SK-N-SH (cell line): ENCODE data around the gene SPTBN5. TPM values are rescaled to one million over a fixed set of nuclear protein-coding genes. Genes with fewer than 3 reads are reported as not detected.

Experiments used
- CTCF ChIA-PET: fragments of 300-600, 350-600 bp; formaldehyde crosslinking; extraction: SDS; loops from one replicate; lab custom pipeline; 2021; lab: Yijun Ruan, JAX
- POLR2A ChIA-PET: fragments of 350-600 bp; sonication (Branson Sonifier 250); formaldehyde crosslinking; extraction: SDS; loops from one replicate; lab custom pipeline; 2020; ENCODE audit warnings: antibody characterized with exemption, inconsistent platforms; lab: Yijun Ruan, JAX
- DNase-seq: peaks from one replicate; pipeline ENCODE4 v3.0.0; 2012
- H2AFZ ChIP-seq: fragments of 200-600 bp; sonication (generic); 2 replicates; pipeline ENCODE4 v1.8.1; 2016; ENCODE audit warnings: antibody characterized with exemption, mild to moderate bottlenecking, low read depth
- H3F3A ChIP-seq: fragments of 200-600 bp; sonication (generic); replicated peaks from 2 replicates; pipeline ENCODE3; 2016; ENCODE audit warnings: antibody characterized with exemption, mild to moderate bottlenecking; ENCODE audit not compliant: insufficient read depth
- H3K27ac ChIP-seq, 2 experiments: fragments of 200-500 bp in 1 of 2; fragments of 200-600 bp in 1 of 2; sonication (Bioruptor generic) in 1 of 2; sonication (generic), shearing (Covaris generic) in 1 of 2; 2 replicates each; pipeline versions ENCODE4 v1.5.1 to v1.6.1; 2014 to 2016; ENCODE audit warnings: low read depth in 2 of 2, inconsistent platforms in 1 of 2, low read length in 1 of 2, mild to moderate bottlenecking in 1 of 2, mixed read lengths in 1 of 2
- H3K27me3 ChIP-seq: fragments of 200-600 bp; sonication (generic), shearing (Covaris generic); 2 replicates; pipeline ENCODE4 v1.6.1; 2016; ENCODE audit warnings: mixed run types; ENCODE audit not compliant: insufficient read depth
- H3K36me3 ChIP-seq, 2 experiments: fragments of 200-500 bp in 1 of 2; fragments of 200-600 bp in 1 of 2; sonication (Bioruptor generic) in 1 of 2; sonication (generic) in 1 of 2; replicated peaks in 1 of 2; 2 replicates each; pipeline versions ENCODE3 to v1.5.1; 2014 to 2016; ENCODE audit warnings: low read length in 1 of 2, mild to moderate bottlenecking in 1 of 2; ENCODE audit not compliant: insufficient read depth in 2 of 2, control insufficient read depth in 1 of 2
- H3K4me1 ChIP-seq, 2 experiments: fragments of 200-500 bp in 1 of 2; fragments of 200-600 bp in 1 of 2; sonication (Bioruptor generic) in 1 of 2; sonication (generic), shearing (Covaris generic) in 1 of 2; 2 replicates each; pipeline versions ENCODE4 v1.5.1 to v1.6.1; 2014 to 2016; ENCODE audit warnings: low read depth in 1 of 2, low read length in 1 of 2, mixed run types in 1 of 2; ENCODE audit not compliant: insufficient read depth in 2 of 2, control insufficient read depth in 1 of 2
- H3K4me2 ChIP-seq: fragments of 200-600 bp; sonication (generic), shearing (Covaris generic); 2 replicates; pipeline ENCODE4 v1.6.1; 2017; ENCODE audit warnings: mixed run types
- H3K4me3 ChIP-seq, 2 experiments: fragments of 200-500 bp in 1 of 2; fragments of 200-600 bp in 1 of 2; sonication (Bioruptor generic) in 1 of 2; sonication (generic), shearing (Covaris generic) in 1 of 2; 2 replicates each; pipeline versions ENCODE4 v1.5.1 to v1.8.1; 2014 to 2016; ENCODE audit warnings: low read depth in 2 of 2, inconsistent platforms in 1 of 2, low read length in 1 of 2, mild to moderate bottlenecking in 1 of 2, mixed read lengths in 1 of 2, moderate library complexity in 1 of 2
- H3K79me2 ChIP-seq: fragments of 200-600 bp; sonication (generic); 2 replicates; pipeline ENCODE4 v1.8.1; 2017; ENCODE audit warnings: mild to moderate bottlenecking; ENCODE audit not compliant: insufficient read depth
- H3K9ac ChIP-seq: fragments of 200-600 bp; sonication (generic); 2 replicates; pipeline ENCODE4 v1.6.1; 2017; ENCODE audit warnings: mixed run types
- H3K9me2 ChIP-seq: fragments of 200-600 bp; sonication (generic); 2 replicates; pipeline ENCODE4 v1.6.1; 2017; ENCODE audit warnings: mixed run types
- H3K9me3 ChIP-seq: fragments of 200-600 bp; sonication (generic); 2 replicates; pipeline ENCODE4 v1.6.1; 2017; ENCODE audit warnings: mixed run types, mild to moderate bottlenecking, moderate library complexity
- H4K20me1 ChIP-seq: fragments of 200-600 bp; sonication (generic); 2 replicates; pipeline ENCODE4 v1.6.1; 2017; ENCODE audit warnings: mild to moderate bottlenecking, mixed run types; ENCODE audit not compliant: insufficient read depth
- CHD2 ChIP-seq: fragments of 150-350 bp; IDR thresholded peaks from 2 replicates; pipeline ENCODE4 v1.6.1; 2018; ENCODE audit warnings: low read length; ENCODE audit not compliant: partially characterized antibody
- EP300 ChIP-seq, 2 experiments: IDR thresholded peaks; 2 replicates each; pipeline versions ENCODE4 v1.4.0 to v1.6.1; 2012; ENCODE audit warnings: borderline replicate concordance in 1 of 2, low read depth in 1 of 2, low read length in 1 of 2
- MEF2A ChIP-seq: IDR thresholded peaks from 2 replicates; pipeline ENCODE4 v1.4.0; 2012; ENCODE audit warnings: low read depth, borderline replicate concordance
- MXI1 ChIP-seq: IDR thresholded peaks from 2 replicates; pipeline ENCODE4 v1.6.1; 2012; ENCODE audit warnings: mild to moderate bottlenecking, low read depth, low read length, improper control_type of control experiment
- NFIC ChIP-seq: IDR thresholded peaks from 2 replicates; pipeline ENCODE4 v1.4.0; 2012; ENCODE audit warnings: borderline replicate concordance
- POLR2AphosphoS5 ChIP-seq: IDR thresholded peaks from 2 replicates; pipeline ENCODE4 v1.6.1; 2012; ENCODE audit warnings: low read depth, low read length
- SIN3A ChIP-seq: IDR thresholded peaks from 2 replicates; pipeline ENCODE4 v1.6.1; 2012; ENCODE audit warnings: low read depth, mild to moderate bottlenecking, low read length, moderate library complexity, borderline replicate concordance
- SMC3 ChIP-seq: IDR thresholded peaks from 2 replicates; pipeline ENCODE4 v1.6.1; 2012; ENCODE audit warnings: low read depth, low read length, improper control_type of control experiment
- TEAD4 ChIP-seq: IDR thresholded peaks from 2 replicates; pipeline ENCODE4 v1.4.0; 2012; ENCODE audit warnings: mild to moderate bottlenecking, borderline replicate concordance; ENCODE audit not compliant: insufficient read depth
- WGBS: methylation state at CpG from one replicate; pipeline ENCODE4 v1.1.6; 2017; ENCODE audit warnings: low lambda C conversion rate; 5-methylcytosine and 5-hydroxymethylcytosine counted together
- polyA plus RNA-seq, 3 experiments: library from polyadenylated mRNA; depleted of rRNA; stranded (reverse); fragments of >200 nt; gene quantifications; 2 replicates each; pipeline ENCODE4 v1.2.3, GENCODE V29; 2012
- TF ChIP-seq, protein P1 (sequence below): IDR thresholded peaks from 2 replicates; pipeline ENCODE4 v1.6.1; 2012; ENCODE audit warnings: mild to moderate bottlenecking, low read depth, low read length, moderate library complexity
- TF ChIP-seq, protein P2 (sequence below): IDR thresholded peaks from 2 replicates; pipeline ENCODE4 v1.4.0; 2012; ENCODE audit warnings: low read depth

The SPTBN5 gene
- polyA plus RNA-seq, 1 of the 3 experiments (the other 2 are of a cell fraction) = 0.23 TPM

GRCh38 chr15:41887893-41888292, 6.0 kb downstream of the SPTBN5 start:
- Histone ChIP-seq H3K4me3 (no peak overlapping the region), H2AFZ (no peak overlapping the region), H3K9ac (no peak overlapping the region), H3K36me3 (no peaks in the 10 kb centered on the region), H3F3A (no peaks in the 10 kb centered on the region), H3K79me2 (no peaks in the 10 kb centered on the region), H3K27ac (no peak overlapping the region), H3K4me2 (no peak overlapping the region), H3K4me1 (peaks cover 0 to 15% of the 10 kb centered on the region in 2 experiments; a peak in 1 of 4 replicates), H3K27me3 (no peaks in the 10 kb centered on the region), H3K9me2 (no peaks in the 10 kb centered on the region), H3K9me3 (no peaks in the 10 kb centered on the region), H4K20me1 (no peaks in the 10 kb centered on the region)
- 50% methylated on average over 2 of the region's 9 CpGs for WGBS
- ChIA-PET POLR2A (no interaction called here), CTCF (interaction anchor here (1.1 to 1.4 kb wide), 2 partner anchors 17 to 115 kb away, joined by 4 read pairs; no protein-coding TSS in a partner anchor)
- DNase-seq = no peak
- TF ChIP-seq MXI1 (no peak), EP300 (IDR thresholded peaks at IDR 0.05; ENCODE audit: borderline replicate concordance in 1 of 2, low read depth in 1 of 2, low read length in 1 of 2) (no peak)
- TF ChIP-seq, all 33 proteins: peak for 0

DNA sequence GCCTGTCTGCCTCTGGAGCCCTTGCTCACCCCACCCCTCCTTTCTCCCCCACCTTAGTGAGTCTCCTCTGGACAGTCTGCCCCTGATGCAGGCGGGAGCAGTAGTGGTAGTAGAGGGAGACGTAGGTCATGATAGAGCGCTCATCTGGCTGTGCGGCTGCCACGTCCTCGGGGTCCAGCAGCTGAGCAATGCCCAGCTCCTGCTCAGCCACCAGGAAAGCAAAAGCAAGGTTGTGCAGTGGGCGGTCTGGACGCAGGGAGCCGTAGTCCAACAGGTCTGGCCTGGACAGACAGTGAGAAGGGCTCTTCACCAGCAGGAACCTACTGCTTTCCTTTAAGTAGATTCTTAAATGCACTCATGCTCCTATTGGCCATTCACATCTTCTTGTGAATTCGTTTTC, 6.7 kb downstream of the SPTBN5 start:
- Histone ChIP-seq H3K79me2 (no peaks in the 10 kb centered on the region), H3K9me2 (no peaks in the 10 kb centered on the region), H3K9ac (no peak overlapping the region), H2AFZ (no peak overlapping the region), H3K4me2 (no peak overlapping the region), H3K27me3 (no peaks in the 10 kb centered on the region), H3K4me3 (no peak overlapping the region), H4K20me1 (no peaks in the 10 kb centered on the region), H3F3A (no peaks in the 10 kb centered on the region), H3K9me3 (no peaks in the 10 kb centered on the region), H3K4me1 (peaks cover 0 to 9% of the 10 kb centered on the region in 2 experiments; a peak in 1 of 4 replicates), H3K27ac (no peak overlapping the region), H3K36me3 (no peaks in the 10 kb centered on the region)
- DNase-seq = no peak
- ChIA-PET POLR2A (no interaction called here), CTCF (interaction anchor here (0.6 to 1.9 kb wide), 5 partner anchors 8 to 114 kb away, joined by 3 to 6 read pairs (median 4); no protein-coding TSS in a partner anchor)
- no peak for TF ChIP-seq CHD2
- TF ChIP-seq TEAD4 = no peak
- no peak for TF ChIP-seq POLR2AphosphoS5
- 93% methylated on average over 10 of the region's 10 CpGs for WGBS

GRCh38 chr15:41886741-41887140, 7.1 kb downstream of the SPTBN5 start:
- Histone ChIP-seq H3K79me2 (no peaks in the 10 kb centered on the region), H3K4me2 (no peak overlapping the region), H4K20me1 (no peaks in the 10 kb centered on the region), H3F3A (no peaks in the 10 kb centered on the region), H3K9me2 (no peaks in the 10 kb centered on the region), H3K4me3 (no peak overlapping the region), H3K9ac (no peak overlapping the region), H3K27ac (no peak overlapping the region), H3K36me3 (no peaks in the 10 kb centered on the region), H3K9me3 (no peaks in the 10 kb centered on the region), H2AFZ (no peak overlapping the region), H3K4me1 (peaks cover 0 to 5% of the 10 kb centered on the region in 2 experiments; a peak in 1 of 4 replicates), H3K27me3 (no peaks in the 10 kb centered on the region)
- DNase-seq = no peak
- WGBS = 78% methylated on average over 7 of the region's 7 CpGs
- POLR2A ChIA-PET = no interaction called here
- TF ChIP-seq, protein P1, sequence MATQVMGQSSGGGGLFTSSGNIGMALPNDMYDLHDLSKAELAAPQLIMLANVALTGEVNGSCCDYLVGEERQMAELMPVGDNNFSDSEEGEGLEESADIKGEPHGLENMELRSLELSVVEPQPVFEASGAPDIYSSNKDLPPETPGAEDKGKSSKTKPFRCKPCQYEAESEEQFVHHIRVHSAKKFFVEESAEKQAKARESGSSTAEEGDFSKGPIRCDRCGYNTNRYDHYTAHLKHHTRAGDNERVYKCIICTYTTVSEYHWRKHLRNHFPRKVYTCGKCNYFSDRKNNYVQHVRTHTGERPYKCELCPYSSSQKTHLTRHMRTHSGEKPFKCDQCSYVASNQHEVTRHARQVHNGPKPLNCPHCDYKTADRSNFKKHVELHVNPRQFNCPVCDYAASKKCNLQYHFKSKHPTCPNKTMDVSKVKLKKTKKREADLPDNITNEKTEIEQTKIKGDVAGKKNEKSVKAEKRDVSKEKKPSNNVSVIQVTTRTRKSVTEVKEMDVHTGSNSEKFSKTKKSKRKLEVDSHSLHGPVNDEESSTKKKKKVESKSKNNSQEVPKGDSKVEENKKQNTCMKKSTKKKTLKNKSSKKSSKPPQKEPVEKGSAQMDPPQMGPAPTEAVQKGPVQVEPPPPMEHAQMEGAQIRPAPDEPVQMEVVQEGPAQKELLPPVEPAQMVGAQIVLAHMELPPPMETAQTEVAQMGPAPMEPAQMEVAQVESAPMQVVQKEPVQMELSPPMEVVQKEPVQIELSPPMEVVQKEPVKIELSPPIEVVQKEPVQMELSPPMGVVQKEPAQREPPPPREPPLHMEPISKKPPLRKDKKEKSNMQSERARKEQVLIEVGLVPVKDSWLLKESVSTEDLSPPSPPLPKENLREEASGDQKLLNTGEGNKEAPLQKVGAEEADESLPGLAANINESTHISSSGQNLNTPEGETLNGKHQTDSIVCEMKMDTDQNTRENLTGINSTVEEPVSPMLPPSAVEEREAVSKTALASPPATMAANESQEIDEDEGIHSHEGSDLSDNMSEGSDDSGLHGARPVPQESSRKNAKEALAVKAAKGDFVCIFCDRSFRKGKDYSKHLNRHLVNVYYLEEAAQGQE = no peak
- TF ChIP-seq, protein P2, sequence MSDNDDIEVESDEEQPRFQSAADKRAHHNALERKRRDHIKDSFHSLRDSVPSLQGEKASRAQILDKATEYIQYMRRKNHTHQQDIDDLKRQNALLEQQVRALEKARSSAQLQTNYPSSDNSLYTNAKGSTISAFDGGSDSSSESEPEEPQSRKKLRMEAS = no peak
- no peak for TF ChIP-seq SMC3
- TF ChIP-seq MXI1 = no peak
- TF ChIP-seq TEAD4 = no peak
- TF ChIP-seq SIN3A = no peak
- no peak for TF ChIP-seq NFIC
- no peak for TF ChIP-seq MEF2A
- no peak for TF ChIP-seq CHD2
- CTCF ChIA-PET = interaction anchor here (0.6 to 1.9 kb wide), 4 partner anchors 8 to 57 kb away, joined by 3 to 6 read pairs (median 5); no protein-coding TSS in a partner anchor
